IMR-90 (cell line): Measurements from ENCODE around the gene ADRB2.

Experiments used
- CEBPB ChIP-seq: IDR thresholded peaks from 2 replicates; pipeline ENCODE4 v1.6.1; 2012; ENCODE audit warnings: low read depth, low read length, improper control_type of control experiment
- CTCF ChIP-seq: conservative IDR thresholded peaks from 2 replicates; pipeline ENCODE4 v1.5.1; 2012; ENCODE audit warnings: mild to moderate bottlenecking, low read depth, low read length, improper control_type of control experiment
- ELK1 ChIP-seq: fragments of 150-350 bp; IDR thresholded peaks from 2 replicates; pipeline ENCODE4 v1.6.1; 2016; ENCODE audit warnings: low read depth, mild to moderate bottlenecking, low read length, moderate library complexity, borderline replicate concordance
- FOS ChIP-seq: fragments of 150-350 bp; IDR thresholded peaks from 2 replicates; pipeline ENCODE4 v1.6.1; 2016; ENCODE audit warnings: low read depth, low read length
- MAFK ChIP-seq: IDR thresholded peaks from 2 replicates; pipeline ENCODE4 v1.6.1; 2012; ENCODE audit warnings: low read depth, low read length, improper control_type of control experiment
- MXI1 ChIP-seq: IDR thresholded peaks from 2 replicates; pipeline ENCODE4 v1.6.1; 2012; ENCODE audit warnings: low read depth, mild to moderate bottlenecking, low read length, moderate library complexity, borderline replicate concordance
- NFE2L2 ChIP-seq: fragments of 150-350 bp; IDR thresholded peaks from 2 replicates; pipeline ENCODE4 v1.6.1; 2016; ENCODE audit warnings: low read depth, mild to moderate bottlenecking, low read length
- POLR2A ChIP-seq: IDR thresholded peaks from 2 replicates; pipeline ENCODE4 v1.6.1; 2012; ENCODE audit warnings: mild to moderate bottlenecking, low read depth, low read length
- RCOR1 ChIP-seq: IDR thresholded peaks from 2 replicates; pipeline ENCODE4 v1.6.1; 2012; ENCODE audit warnings: mild to moderate bottlenecking, low read length, improper control_type of control experiment; ENCODE audit not compliant: insufficient replicate concordance
- SMC3 ChIP-seq: fragments of 150-350 bp; IDR thresholded peaks from 2 replicates; pipeline ENCODE4 v1.6.1; 2016; ENCODE audit warnings: low read depth, mild to moderate bottlenecking, antibody characterized with exemption, low read length, moderate library complexity
- USF2 ChIP-seq: fragments of 150-350 bp; IDR thresholded peaks from 2 replicates; pipeline ENCODE4 v1.6.1; 2017; ENCODE audit warnings: mild to moderate bottlenecking, antibody characterized with exemption, low read length, low read depth

- TF ChIP-seq NFE2L2 (no peak), CTCF (no peak), POLR2A (no peak), SMC3 (no peak), MXI1 (no peak), ELK1 (no peak), MAFK (no peak), RCOR1 (no peak), USF2 (no peak), CEBPB (no peak), FOS (no peak)
These were observed 23.1 kb downstream of the ADRB2 start for GRCh38 chr5:148849461-148849860.
